Retinal pigment epithelial cell (primary cell): Measurements from ENCODE around the gene CEBPZOS.
"Not testable (repeated sequence)": the region's sequence is repeated elsewhere in the genome, so short reads cannot be mapped to it uniquely, and the experiment has no call there.

ENCODE experiments used
- DNase-seq: peaks from one replicate; pipeline ENCODE4 v3.0.0-alpha.2; 2010; ENCODE audit warnings: low read depth
- H3K4me3 ChIP-seq: 2 replicates; pipeline ENCODE4 v1.5.1; 2011; ENCODE audit warnings: mild to moderate bottlenecking, low read length, control low read depth, moderate library complexity
- TF ChIP-seq, protein P1 (sequence below): conservative IDR thresholded peaks from 2 replicates; pipeline ENCODE4 v1.5.1; 2011; ENCODE audit warnings: low read depth, low read length, control low read depth, inconsistent platforms

Gene CEBPZOS

DNA sequence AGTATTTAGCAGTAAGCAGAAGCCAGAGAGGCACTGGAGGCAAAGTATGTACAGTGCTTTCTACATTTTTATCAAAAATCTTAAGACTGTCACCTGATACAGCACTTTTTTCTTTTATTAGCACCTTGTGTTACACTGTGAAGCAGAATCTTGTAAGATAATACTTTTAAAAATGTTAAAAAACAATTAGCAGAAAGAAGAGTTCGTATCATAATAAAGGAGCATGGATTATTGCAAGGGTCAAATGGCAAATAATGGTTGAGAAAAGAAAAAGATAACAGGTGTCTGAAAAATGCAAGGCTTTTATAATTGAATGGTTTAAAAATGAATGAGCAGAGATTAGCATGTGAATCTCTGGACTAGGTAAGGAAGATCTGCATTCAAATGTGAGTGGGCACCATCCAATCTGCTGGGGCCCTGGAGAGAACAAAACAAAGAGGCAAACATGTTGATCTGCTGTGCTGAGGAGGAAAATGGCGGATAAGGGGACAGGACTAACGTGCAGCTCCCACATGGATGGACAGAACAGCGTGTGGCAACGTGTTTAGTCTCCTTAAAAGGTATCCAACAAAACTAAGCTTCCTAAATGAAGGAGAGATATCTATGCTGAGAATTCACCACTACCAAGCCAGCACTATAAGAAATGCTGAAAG is 9.5 kb downstream of the CEBPZOS start:
- DNase-seq: no peak
- H3K4me3 ChIP-seq: no peak overlapping the region
- TF ChIP-seq, protein P1, sequence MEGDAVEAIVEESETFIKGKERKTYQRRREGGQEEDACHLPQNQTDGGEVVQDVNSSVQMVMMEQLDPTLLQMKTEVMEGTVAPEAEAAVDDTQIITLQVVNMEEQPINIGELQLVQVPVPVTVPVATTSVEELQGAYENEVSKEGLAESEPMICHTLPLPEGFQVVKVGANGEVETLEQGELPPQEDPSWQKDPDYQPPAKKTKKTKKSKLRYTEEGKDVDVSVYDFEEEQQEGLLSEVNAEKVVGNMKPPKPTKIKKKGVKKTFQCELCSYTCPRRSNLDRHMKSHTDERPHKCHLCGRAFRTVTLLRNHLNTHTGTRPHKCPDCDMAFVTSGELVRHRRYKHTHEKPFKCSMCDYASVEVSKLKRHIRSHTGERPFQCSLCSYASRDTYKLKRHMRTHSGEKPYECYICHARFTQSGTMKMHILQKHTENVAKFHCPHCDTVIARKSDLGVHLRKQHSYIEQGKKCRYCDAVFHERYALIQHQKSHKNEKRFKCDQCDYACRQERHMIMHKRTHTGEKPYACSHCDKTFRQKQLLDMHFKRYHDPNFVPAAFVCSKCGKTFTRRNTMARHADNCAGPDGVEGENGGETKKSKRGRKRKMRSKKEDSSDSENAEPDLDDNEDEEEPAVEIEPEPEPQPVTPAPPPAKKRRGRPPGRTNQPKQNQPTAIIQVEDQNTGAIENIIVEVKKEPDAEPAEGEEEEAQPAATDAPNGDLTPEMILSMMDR: no peak

DNA sequence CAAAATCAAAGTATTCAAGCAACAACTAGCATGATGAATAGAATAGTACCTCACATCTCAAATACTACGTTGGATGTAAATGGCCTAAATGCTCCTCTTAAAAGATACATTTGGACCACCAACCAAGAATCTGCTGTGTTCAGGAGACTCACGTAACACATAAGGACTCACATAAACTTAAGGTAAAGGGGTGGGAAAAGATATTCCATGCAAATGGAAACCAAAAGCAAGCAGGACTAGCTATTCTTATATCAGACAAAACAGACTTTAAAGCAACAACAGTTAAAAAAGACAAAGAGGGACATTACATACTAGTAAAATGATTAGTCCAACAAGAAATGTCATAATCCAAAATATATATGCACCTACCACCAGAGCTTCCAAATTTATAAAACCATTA is 10.5 kb downstream of the CEBPZOS start:
- not testable (repeated sequence) for H3K4me3 ChIP-seq, DNase-seq

DNA sequence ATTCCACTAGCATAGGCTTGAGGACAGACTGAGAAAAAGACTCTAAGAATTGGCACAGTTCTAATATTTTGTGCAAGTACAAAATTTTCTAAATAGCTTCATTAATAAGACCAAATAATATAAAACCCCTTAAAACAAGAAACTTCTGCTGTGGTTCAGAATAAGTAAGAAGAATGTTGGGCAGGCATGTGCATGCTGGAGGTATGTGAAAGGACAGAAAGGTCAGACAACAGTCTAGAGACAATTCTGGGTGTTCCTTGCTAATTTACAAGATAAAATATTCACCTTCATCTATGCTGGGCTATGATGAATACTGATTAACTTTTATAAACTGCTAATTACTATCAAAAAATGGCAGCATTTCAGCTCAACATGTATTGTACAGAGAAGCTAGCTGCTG is 14.9 kb downstream of the CEBPZOS start:
- no peak overlapping the region for H3K4me3 ChIP-seq
- DNase-seq: no peak
- TF ChIP-seq, protein P1: no peak

DNA sequence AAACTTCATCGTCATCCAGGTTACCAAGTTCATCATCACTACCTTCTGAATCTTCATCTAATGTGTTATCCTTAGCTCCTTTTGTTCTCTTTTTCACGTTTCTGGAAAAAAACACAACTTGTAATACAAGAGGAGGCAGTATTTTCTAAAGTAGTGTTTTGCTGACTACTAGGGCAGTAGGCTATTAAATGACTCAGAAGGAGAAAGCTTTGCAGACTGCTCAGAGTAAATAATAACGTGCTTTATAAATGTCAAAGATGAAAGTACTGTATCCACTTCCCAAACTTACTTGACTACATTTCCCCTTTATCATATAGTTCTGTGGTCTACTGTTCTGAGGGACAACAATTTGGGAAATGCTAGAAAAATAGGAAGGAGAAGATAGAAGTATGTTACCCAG is 15.6 kb downstream of the CEBPZOS start:
- H3K4me3 ChIP-seq: no peak overlapping the region
- DNase-seq: no peak
- TF ChIP-seq, protein P1: no peak

DNA sequence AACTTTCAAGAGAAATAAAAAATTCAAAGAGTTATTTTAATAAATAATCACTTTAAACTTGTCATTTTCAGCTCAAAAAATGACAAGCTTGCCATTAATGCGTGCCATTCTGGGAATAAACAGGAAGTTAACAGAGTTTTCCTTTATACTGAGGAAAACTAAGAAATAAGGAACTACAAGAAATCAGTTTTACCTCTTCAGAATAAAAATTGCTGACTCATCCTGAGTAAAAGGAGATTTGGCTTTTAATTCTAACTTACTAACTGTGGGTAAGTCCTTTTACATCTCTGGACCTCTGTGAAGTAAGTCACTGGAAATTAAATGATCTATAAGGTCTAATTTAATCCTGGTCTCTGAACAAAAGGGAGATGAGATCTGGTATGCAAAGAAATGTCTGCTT is 19.0 kb downstream of the CEBPZOS start:
- TF ChIP-seq, protein P1: no peak
- H3K4me3 ChIP-seq: no peak overlapping the region
- no peak for DNase-seq

DNA sequence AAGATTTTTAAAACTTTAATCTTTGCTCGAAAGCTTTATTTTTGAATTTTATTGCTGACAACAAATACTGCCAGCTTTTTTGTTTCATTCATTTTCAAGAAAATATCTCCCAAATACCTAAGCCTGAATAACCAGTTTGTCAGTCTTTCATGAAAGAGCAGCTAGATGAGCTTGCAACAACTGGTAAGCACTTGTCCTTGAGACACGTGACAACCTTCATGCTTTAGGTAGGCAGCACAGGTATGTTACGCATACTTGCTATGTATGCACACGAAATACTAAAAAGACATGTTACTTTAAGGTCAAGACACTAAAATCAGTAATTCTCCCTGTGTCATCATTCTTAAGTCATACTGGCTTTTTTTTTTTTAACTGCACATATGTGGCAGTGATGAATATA is 22.8 kb downstream of the CEBPZOS start:
- DNase-seq: no peak
- H3K4me3 ChIP-seq: no peak overlapping the region
- TF ChIP-seq, protein P1: no peak

DNA sequence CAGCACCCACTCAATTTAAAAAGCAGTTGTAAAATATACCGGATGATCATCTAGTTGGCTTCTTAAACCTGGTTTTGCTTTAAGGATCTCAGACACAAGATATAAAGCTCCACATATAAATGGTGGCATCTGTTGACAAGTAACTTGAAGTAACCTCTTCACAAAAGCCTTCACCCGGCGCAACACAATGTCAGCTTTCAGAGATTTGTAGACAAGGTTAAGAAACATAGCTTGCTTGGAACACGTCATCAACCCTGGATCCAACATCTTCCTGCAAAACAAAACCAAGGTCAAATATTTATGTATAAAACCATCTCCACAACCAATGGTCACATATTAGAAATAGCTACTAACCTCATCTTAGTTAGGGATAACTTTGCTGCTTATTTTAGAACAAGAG is 26.8 kb downstream of the CEBPZOS start:
- H3K4me3 ChIP-seq: no peak overlapping the region

More for the DNA sequence above, 26.8 kb downstream of the CEBPZOS start:
- DNase-seq: no peak
- TF ChIP-seq, protein P1: no peak
